Medulla oblongata (tissue), 1 donor: Measurements from ENCODE around the gene SLC11A1.

Experiments used
- DNase-seq: peaks from one replicate; pipeline ENCODE4 v3.0.0-alpha.2; 2015; ENCODE audit errors: extremely low spot score

SLC11A1 gene

DNA sequence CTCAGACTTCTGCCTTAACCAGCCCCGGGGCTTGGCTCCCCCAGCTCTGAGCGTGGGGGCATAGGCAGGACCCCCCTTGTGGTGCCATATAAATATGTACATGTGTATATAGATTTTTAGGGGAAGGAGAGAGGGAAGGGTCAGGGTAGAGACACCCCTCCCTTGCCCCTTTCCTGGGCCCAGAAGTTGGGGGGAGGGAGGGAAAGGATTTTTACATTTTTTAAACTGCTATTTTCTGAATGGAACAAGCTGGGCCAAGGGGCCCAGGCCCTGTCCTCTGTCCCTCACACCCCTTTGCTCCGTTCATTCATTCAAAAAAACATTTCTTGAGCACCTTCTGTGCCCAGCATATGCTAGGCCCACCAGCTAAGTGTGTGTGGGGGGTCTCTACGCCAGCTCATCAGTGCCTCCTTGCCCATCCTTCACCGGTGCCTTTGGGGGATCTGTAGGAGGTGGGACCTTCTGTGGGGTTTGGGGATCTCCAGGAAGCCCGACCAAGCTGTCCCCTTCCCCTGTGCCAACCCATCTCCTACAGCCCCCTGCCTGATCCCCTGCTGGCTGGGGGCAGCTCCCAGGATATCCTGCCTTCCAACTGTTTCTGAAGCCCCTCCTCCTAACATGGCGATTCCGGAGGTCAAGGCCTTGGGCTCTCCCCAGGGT lies 23.1 kb downstream of the SLC11A1 start:
- DNase-seq, result no peak

DNA sequence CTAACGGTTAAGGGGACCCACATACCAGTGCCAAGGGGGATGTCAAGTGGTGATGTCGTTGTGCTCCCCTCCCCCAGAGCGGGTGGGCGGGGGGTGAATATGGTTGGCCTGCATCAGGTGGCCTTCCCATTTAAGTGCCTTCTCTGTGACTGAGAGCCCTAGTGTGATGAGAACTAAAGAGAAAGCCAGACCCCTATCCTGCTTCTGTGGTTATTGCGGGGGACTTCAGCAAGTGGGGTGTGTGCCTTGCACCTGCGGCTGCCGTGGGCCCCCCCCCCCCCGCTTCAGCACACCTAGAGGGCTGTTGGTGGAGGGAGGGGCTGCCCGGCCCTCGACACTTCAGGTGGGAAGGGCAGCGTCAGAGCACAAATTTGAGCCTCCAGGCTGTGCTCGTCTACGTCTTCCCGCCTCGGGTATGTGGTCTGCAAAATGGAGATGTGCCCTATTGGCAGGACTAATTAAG lies 23.7 kb downstream of the SLC11A1 start:
- peak; percentile 36 for DNase-seq

DNA sequence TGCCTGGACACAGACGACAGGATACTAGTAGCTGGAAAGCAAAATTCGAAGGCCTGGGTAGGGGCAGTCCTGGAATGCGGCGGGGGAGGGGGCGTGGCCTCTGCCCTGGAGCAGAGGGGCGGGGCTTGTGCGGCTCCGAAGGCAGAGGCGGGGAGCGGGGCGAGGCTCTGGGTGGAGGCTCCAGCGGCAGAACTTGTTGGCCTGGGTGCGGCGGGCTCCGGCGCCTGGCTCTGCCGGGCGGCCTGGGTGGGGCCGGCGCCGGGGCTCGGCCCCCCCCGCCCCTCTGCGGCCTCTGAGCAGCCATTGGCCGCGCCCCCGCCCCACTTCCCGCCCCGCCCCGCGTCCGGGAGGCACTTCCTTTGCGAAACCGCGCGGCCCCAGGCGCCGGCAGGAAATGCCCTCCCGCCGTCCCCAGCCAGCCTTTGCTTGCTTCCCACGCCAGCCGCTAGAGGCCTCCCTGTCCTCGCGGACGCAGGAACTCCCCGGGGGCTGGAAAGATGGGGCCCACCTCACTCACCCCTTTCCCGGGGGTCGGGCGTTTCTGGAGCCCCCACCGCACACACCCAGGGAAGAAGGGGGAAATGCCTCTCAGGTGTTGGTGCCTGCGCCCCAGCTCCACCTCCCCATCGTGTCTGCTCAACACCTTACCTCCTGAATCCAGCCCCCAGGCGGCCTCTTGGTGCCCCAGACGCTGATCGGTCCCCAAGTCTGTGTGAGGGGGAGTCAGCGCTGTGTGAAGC lies 24.3 kb downstream of the SLC11A1 start:
- peak; percentile 96 for DNase-seq

DNA sequence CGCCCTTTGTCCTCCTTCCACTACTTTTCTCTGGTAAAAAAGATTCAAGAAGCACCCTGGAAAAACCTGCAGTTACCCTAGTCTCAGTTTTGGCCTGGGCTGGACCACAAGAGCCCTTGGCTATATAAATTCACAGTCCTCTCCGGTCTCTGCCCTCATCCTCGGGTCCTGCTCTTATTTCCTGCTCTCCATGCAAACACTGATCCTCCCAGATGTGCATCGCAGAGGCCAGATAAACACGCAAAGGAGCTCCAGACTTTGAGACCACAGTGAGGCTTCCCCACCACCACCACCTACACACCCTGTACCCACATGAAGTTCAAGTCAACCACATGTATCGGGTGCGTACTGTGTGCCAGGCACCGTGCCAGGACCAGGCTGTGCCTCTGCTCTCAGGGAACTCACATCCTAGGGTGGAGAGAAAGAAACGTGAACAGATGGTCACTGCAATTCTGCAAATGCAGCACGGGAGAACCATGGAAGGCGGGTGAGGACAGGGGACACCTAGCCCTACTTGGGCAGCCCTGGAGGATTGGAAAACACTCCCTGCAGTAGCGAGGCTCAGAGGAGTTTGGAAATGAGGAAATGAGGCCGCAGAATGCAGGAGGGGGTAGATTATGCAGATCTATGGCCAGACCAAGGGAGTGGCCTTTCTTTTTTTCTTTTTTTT lies 25.0 kb downstream of the SLC11A1 start:
- DNase-seq, result no peak

DNA sequence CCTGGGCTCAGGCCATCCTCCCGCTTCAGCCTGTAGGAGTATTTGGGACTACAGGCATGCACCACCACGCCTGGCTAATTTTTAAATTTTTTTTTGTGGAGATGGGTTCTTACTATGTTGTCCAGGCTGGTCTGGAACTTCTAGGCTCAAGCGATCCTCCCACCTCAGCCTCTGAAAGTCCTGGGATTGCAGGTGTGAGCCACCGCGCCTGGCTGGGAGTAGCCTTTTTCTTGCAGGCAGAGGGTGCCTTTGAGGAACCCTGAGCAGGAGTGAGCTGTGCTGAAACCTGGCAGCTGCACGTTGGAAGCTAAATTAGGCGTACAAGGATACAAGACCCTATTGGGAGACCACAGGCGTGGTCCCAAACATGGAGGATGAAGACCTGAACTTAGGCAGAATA lies 25.6 kb downstream of the SLC11A1 start:
- DNase-seq, result no peak

DNA sequence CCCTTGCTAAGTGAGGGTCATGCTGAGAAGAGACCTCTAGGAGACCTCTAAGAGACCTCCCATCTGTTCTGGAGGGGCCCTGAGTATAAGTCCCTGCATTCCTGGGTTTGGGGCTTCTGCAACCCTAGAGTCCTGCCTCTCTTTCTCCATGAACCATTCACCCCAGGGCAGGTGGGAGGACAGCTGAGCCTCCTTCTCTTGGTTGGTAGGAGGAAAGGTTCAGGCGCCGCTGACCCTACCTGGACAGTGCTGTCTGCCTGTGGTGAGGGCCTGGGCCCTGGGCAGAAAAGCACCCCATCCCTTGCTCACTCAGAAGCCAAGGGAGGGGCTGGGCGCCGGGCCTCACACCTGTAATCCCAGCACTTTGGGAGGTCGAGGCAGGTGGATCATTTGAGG lies 36.2 kb downstream of the SLC11A1 start:
- no peak for DNase-seq

DNA sequence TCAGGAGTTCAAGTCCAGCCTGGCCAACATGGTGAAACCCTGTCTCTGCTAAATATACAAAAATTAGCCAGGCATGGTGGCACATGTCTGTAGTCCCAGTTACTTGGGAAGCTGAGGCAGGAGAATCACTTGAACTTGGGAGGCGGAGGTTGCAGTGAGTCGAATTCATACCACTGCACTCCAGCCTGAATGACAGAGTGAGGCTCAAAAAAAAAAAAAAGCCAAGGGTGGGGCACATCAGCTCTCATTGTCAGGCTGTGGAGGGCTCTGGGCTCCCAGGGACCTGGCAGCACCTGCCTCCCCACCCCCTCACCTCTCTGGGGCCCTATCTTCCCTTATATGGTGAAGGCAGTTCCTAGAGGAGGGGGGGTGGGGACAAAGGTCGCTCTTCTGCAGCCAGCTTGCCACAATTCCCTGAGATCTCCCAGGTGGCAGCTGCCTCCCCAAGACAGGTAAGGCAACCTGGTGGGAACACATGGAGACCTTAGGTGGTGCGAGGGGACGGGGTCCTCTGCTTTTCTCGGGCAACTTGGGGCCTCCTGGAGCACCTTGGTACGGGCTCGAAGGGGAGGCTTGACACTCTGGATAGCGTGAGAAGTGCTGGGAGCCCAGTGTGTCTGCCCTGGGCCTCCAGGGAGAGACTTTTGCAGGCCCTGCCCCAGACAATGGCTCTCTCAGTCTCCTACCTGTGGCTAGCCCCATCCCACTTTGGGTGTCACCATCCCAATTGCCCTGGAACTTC lies 36.8 kb downstream of the SLC11A1 start, which contains the start of gene VIL1:
VIL1 (plus strand) TSS at position 407 of the 742 bp plus-strand sequence. CDS start 4,656 bp downstream, outside the sequence.
- DNase-seq, result no peak

DNA sequence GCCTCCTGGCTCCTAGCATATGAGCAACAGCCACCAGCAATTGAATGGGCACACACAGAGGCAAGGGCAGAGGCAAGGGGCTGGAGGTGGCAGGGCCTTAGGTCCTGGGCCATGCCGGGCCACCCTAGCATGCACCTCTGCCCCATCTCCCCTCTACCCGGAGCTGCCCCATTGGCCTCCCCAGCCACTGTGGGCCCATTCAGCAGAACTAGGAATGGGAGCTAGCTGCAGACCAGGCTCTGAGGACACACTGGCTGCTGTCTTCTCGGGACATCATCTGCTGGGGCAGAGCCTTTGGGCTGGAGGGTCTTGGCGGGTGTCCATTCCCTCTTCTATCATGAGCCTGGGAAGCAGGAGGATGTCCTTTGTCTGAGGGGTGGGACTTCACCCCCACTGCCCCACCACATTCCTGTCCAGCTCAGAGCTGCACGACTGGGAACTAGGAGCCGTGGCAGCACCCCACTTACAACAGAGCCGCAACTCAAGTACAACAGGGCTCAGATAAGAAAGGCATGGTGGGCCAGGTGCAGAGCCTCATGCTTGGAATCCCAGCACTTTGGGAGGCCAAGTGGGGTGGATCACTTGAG lies 37.6 kb downstream of the SLC11A1 start:
- no peak for DNase-seq

DNA sequence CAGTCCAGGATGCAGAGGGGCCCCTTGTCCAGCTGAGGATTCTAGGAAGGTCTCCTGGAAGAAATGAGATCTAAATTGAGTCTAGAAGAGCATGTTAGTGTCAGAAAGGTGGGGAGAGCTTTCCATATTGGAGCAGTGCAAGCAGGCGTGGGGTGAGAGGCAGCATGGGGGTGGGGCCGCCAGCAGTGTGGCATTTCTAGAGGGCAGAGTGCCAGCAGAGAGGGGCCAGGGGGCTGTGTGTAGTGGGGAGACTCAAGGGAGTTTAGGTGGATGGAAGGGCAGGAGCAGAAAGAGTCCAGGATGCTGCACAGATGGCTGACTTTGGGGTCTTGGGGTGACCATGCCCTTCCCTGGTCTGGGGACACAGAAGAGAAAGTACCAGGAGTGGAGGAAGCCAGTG lies 39.0 kb downstream of the SLC11A1 start:
- no peak for DNase-seq

DNA sequence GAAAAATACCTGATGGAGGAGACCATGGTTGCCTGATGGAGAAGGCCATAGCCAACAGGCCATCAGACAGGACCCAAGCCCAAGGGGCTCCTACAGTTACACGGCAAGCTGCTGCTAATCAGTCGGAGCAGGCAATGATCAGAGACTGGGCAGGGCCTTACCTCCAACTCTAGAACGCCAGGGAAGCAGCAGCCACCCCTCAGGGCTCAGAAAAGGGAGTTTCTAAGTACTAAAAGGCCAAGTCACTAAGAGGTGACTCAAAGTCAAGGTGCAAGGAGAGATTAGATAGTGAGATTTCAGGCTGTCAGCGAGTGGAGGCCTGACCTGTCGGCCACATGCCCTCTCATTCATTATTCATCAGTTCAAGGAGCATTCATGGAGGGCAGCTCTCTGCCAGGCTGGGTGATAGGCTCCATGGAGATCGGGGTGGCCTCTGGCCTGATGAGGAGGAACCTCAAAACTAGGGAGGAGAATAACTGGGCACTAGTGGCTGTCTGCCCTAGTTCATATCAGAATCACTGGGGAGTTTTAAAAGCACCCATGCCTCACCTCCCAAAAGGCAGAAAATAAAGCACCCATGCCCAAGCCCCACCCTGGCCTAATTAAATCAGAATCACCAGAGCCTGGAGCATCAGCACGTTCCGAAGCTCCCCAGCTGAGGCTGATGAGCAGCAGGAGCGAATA lies 40.5 kb downstream of the SLC11A1 start:
- no peak for DNase-seq

DNA sequence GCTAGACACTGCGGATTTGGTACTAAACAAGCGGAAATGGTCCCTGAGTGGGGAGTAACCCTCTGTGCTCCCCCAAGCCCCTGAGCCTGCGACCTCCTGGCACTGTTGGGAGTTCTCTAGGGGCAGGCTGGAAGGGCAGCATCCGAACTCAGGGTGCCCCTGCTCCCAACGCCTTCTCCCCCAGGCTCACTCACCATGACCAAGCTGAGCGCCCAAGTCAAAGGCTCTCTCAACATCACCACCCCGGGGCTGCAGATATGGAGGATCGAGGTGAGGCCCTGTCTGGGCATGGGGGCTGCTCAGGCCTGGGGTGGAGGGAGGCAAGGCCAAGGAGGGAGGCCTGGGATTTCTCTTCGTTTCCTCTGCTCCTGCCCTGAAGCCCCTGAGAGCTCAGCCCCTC lies 41.5 kb downstream of the SLC11A1 start:
- no peak for DNase-seq

DNA sequence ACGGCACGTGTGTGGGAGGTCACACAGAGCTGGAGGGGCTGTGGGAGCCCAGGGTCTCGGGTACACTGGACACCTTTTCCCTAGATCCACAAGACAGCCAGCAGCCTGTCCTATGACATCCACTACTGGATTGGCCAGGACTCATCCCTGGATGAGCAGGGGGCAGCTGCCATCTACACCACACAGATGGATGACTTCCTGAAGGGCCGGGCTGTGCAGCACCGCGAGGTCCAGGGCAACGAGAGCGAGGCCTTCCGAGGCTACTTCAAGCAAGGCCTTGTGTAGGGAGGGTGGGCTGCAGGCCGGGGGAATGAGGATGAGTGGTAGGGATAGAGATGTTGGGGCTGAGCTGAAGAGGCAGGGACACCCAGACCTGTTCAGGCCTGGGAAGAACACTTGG lies 43.5 kb downstream of the SLC11A1 start:
- no peak for DNase-seq

DNA sequence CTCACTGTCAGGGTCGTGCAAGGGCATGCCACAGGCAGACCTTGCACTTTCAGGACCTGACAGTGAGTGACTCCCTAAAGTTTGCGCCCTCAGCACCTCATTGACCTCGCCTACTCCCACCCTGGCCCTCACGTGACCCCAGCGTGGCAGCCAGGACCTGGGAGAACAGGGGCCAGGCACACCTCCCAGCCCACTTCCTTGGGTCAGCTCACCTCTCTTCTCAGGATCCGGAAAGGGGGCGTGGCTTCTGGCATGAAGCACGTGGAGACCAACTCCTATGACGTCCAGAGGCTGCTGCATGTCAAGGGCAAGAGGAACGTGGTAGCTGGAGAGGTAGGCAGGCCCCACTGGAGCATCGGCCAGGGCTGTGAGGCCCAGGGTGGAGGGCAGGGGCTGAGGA lies 45.7 kb downstream of the SLC11A1 start:
- DNase-seq, result no peak

DNA sequence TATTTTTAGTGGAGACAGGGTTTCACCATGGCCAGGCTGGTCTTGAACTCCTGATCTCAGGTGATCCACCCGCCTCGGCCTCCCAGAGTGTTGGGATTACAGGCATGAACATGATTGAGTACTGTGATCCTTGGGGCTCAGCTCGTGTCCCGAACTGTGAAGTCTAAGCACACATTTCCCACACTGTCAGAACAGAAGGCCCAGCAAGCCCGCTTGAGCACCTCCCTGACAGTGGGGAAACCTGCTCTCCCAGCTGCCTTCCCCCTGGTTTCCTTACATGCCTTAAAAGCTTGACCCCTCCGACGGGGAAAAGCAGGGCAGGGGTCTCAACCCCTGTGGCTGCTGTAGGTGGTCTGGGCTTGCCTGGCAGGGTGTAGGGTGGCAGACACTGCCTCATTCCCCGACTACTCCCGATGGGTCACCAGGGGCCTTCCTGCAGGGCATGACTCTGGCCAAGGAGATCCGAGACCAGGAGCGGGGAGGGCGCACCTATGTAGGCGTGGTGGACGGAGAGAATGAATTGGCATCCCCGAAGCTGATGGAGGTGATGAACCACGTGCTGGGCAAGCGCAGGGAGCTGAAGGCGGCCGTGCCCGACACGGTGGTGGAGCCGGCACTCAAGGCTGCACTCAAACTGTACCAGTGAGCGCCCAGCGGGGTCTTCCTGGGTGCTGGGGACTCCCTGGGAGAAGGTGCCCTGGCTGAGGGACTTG lies 46.9 kb downstream of the SLC11A1 start:
- no peak for DNase-seq

DNA sequence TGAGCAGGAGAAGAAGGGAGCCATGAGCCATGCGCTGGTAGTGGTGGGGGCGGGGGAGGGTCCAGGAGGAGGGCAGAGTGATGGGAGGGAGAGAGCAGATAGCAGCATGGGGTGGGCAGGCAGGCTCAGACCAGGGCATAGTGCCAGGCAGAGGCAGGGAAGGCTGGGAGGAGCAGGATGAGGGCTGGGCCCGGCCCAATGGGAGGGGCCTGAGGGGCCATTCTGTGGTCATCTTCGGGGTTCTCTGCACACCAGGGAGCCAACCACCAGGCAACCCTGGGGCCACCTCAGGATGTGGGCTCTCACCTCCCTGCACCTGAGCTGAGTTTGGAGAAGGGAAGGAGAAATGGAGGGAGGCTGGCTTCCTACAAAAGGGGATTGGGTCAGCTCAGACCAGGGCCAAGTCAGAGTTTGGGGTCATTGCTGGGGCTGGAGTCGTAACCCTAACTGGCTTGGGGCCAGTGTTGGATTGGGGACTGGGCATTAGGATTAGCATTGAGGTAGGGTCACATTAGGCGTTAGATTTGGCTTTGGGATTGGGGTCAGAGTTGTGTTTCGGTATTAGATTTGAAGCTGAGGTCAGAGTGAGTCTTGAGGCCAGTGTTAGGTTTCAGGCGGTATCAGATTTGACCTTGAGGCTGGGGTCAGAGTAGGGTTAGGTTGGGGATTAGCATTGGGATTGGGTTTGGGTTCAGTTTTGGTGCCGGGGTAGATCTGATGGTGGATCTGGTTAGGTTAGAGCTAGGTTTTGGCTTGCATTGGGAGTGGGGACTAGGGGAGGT lies 48.0 kb downstream of the SLC11A1 start:
- DNase-seq, result no peak

DNA sequence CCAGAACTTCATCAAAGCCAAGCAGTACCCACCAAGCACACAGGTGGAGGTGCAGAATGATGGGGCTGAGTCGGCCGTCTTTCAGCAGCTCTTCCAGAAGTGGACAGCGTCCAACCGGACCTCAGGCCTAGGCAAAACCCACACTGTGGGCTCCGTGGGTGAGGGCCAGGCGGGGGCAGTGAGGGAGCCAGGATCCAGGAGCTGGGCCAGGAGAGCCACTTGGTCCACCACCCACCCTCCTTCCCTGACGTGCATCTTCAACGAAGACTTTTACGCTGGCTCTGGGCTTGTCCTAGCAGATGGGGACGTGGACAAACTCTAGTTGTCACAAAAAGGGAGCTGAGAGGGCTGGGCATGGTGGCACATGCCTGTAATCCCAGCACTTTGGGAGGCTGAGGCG lies 48.6 kb downstream of the SLC11A1 start:
- no peak for DNase-seq

DNA sequence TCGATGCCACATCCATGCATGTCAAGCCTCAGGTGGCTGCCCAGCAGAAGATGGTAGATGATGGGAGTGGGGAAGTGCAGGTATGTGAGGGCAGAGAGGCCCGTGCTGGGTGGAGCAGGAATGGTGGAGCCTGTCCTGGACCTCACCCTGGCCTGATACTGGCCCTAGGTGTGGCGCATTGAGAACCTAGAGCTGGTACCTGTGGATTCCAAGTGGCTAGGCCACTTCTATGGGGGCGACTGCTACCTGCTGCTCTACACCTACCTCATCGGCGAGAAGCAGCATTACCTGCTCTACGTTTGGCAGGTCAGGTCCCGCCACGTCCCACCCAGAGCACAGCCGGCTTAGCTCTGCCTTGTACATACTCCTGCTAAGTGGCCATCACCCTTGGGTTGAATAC lies 49.8 kb downstream of the SLC11A1 start:
- DNase-seq, result no peak

DNA sequence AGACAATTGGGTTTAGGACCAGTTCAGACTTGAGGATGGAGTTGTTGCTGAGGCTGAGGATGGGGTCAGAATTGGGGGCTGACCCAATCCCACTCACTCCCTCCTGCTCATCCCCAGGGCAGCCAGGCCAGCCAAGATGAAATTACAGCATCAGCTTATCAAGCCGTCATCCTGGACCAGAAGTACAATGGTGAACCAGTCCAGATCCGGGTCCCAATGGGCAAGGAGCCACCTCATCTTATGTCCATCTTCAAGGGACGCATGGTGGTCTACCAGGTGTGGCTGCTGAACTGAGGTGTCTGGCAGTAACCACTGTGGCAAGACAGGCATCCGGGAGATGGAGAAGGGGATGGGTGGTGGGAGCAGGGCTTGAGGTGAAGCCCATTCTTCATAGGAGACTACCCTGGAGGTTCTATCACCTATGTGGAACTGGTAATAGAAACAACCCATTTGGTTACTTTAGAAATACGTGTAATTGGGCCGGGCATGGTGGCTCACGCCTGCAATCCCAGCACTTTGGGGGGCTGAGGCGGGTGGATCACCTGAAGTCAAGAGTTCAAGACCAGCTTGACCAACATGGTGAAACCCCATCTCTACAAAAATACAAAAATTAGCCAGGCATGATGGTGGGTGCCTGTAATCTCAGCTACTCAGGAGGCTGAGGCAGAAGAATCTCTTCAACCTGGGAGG lies 50.7 kb downstream of the SLC11A1 start:
- DNase-seq, result no peak

DNA sequence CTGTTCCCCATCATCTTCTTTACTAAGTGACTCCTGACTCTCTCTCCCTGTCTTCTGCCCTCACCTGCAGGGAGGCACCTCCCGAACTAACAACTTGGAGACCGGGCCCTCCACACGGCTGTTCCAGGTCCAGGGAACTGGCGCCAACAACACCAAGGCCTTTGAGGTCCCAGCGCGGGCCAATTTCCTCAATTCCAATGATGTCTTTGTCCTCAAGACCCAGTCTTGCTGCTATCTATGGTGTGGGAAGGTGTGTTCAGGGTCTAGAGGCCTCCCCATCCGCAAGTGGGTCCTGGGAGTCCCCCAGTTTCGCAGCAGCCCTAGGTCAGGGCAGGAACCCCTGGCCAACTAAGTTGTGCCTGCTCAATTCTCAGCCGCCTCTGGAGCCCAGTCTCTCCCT lies 52.4 kb downstream of the SLC11A1 start:
- no peak for DNase-seq
